Neuronal stem cell (in vitro differentiated cells): ENCODE results near the gene PSD2.

ENCODE experiments used
- DNase-seq: peaks from one replicate; pipeline ENCODE4 v3.0.0-alpha.2; 2013; ENCODE audit warnings: low spot score
- H2AFZ ChIP-seq: one replicate; pipeline ENCODE4 v1.6.1; 2013; ENCODE audit warnings: mild to moderate bottlenecking, low read length, inconsistent platforms
- H2AK5ac ChIP-seq: 2 replicates; pipeline ENCODE4 v1.6.1; 2013; ENCODE audit warnings: low read depth, mild to moderate bottlenecking, inconsistent platforms, low read length, moderate library complexity, mixed read lengths
- H2BK120ac ChIP-seq: 2 replicates; pipeline ENCODE4 v1.6.1; 2013; ENCODE audit warnings: low read depth, mild to moderate bottlenecking, inconsistent platforms, low read length, moderate library complexity, mixed read lengths
- H2BK12ac ChIP-seq: one replicate; pipeline ENCODE4 v1.6.1; 2013; ENCODE audit warnings: low read length, inconsistent platforms
- H2BK15ac ChIP-seq: 2 replicates; pipeline ENCODE4 v1.6.1; 2013; ENCODE audit warnings: mild to moderate bottlenecking, low read length, inconsistent platforms, mixed read lengths
- H2BK5ac ChIP-seq: one replicate; pipeline ENCODE4 v1.6.1; 2013; ENCODE audit warnings: inconsistent platforms, mild to moderate bottlenecking, low read length, moderate library complexity
- H3K14ac ChIP-seq: one replicate; pipeline ENCODE4 v1.6.1; 2013; ENCODE audit warnings: low read length, inconsistent platforms
- H3K18ac ChIP-seq: 2 replicates; pipeline ENCODE4 v1.6.1; 2013; ENCODE audit warnings: low read length, inconsistent platforms
- H3K23ac ChIP-seq: 2 replicates; pipeline ENCODE4 v1.6.1; 2013; ENCODE audit warnings: low read depth, mild to moderate bottlenecking, mixed read lengths, low read length, inconsistent platforms; ENCODE audit not compliant: poor library complexity
- H3K27ac ChIP-seq: replicated peaks from 3 replicates; pipeline ENCODE4 v1.5.1; 2013; ENCODE audit warnings: low read length, inconsistent platforms
- H3K27me3 ChIP-seq, 3 experiments: 2 replicates each; pipeline ENCODE4 v1.6.1; 2013; ENCODE audit warnings: low read length in 3 of 3, mild to moderate bottlenecking in 2 of 3, inconsistent platforms in 1 of 3, low read depth in 1 of 3, mixed read lengths in 1 of 3, moderate library complexity in 1 of 3; ENCODE audit not compliant: control insufficient read depth in 3 of 3, insufficient read depth in 3 of 3
- H3K36me3 ChIP-seq, 2 donors: replicated peaks in 1 of 2; 2 replicates each; pipeline ENCODE4 v1.6.1; 2013; ENCODE audit warnings: low read length in 2 of 2; ENCODE audit not compliant: control insufficient read depth in 2 of 2, insufficient read depth in 2 of 2
- H3K4ac ChIP-seq: 2 replicates; pipeline ENCODE4 v1.6.1; 2013; ENCODE audit warnings: inconsistent platforms, mild to moderate bottlenecking, low read length, moderate library complexity
- H3K4me1 ChIP-seq, 2 donors: 1 replicate in 1 of 2; 2 replicates in 1 of 2; pipeline ENCODE4 v1.6.1; 2013; ENCODE audit warnings: low read length in 2 of 2, low read depth in 1 of 2; ENCODE audit not compliant: control insufficient read depth in 2 of 2, insufficient read depth in 1 of 2
- H3K4me2 ChIP-seq: one replicate; pipeline ENCODE4 v1.6.1; 2013; ENCODE audit warnings: mild to moderate bottlenecking, low read length, inconsistent platforms; ENCODE audit not compliant: insufficient read depth, poor library complexity, severe bottlenecking
- H3K4me3 ChIP-seq, 2 donors: 2 replicates each; pipeline ENCODE4 v1.5.1; 2013; ENCODE audit warnings: low read length in 2 of 2, mild to moderate bottlenecking in 2 of 2, inconsistent platforms in 1 of 2, moderate library complexity in 1 of 2
- H3K79me1 ChIP-seq: one replicate; pipeline ENCODE4 v1.6.1; 2013; ENCODE audit warnings: low read depth, mild to moderate bottlenecking, inconsistent platforms, low read length, moderate library complexity
- H3K9ac ChIP-seq: one replicate; pipeline ENCODE4 v1.6.1; 2013; ENCODE audit warnings: mild to moderate bottlenecking, low read depth, low read length, inconsistent platforms; ENCODE audit not compliant: poor library complexity
- H3K9me3 ChIP-seq, 2 donors: replicated peaks in 1 of 2; 2 replicates each; pipeline versions ENCODE3 to v1.6.1; 2013; ENCODE audit warnings: low read length in 2 of 2, mild to moderate bottlenecking in 2 of 2, inconsistent platforms in 1 of 2, low read depth in 1 of 2, mixed read lengths in 1 of 2, moderate library complexity in 1 of 2; ENCODE audit not compliant: control insufficient read depth in 2 of 2, insufficient read depth in 1 of 2
- H4K8ac ChIP-seq: one replicate; pipeline ENCODE4 v1.6.1; 2013; ENCODE audit warnings: low read depth, mild to moderate bottlenecking, inconsistent platforms, low read length, moderate library complexity
- H4K91ac ChIP-seq: one replicate; pipeline ENCODE4 v1.6.1; 2013; ENCODE audit warnings: low read length, low read depth, mild to moderate bottlenecking, inconsistent platforms; ENCODE audit not compliant: poor library complexity
- WGBS, 2 donors: extraction: QIAGEN DNeasy Blood & Tissue Kit; methylation state at CpG; one replicate each; pipeline ENCODE4 v1.1.7; 2013; ENCODE audit warnings: missing lambda C conversion rate in 2 of 2, mixed read lengths in 1 of 2; ENCODE audit not compliant: insufficient read length in 2 of 2, insufficient replicate concordance in 1 of 2; ENCODE audit errors: extremely low coverage in 2 of 2; 5-methylcytosine and 5-hydroxymethylcytosine counted together

PSD2 gene

DNA sequence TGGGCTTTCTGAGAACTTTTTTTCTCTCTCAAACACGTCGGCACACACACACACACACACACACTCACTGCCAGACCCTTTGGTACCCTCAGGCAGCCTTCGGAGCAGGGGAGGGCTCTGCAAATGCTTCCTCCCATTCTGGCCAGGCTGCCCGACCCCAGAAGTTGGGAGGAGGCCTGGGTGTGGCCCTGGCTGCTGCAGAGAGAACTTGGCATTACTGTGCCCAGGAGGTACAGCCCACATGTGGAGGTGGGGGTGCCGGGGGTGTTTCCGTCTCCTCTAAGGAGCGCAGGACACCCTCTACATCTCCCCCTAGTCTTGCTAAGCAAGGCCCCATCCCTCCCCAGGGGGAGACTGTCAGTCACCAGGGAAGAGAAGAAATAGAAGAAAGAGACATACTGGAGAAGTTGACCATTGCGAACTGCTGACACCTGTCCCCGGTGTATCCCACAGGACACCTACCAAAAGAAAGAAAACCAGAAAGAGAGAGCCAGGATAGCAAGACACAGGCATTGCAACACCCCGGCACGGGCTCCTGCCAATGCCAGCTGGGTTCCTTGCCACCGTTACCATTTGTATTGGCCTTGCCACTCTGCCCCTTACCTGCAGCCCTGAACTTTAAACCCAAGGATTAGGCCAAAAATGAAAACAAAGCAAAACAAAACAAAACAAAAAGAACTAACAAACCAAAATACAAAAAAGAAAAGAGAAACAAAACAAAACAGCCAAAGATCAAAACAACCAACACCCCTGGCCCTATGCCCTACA, 69.3 kb downstream of the PSD2 start:
- Histone ChIP-seq H2BK15ac (no peak overlapping the region), H3K4me2 (no peak overlapping the region), H2BK5ac (no peak overlapping the region), H4K8ac (no peak overlapping the region), H2BK120ac (no peak overlapping the region), H3K79me1 (no peaks in the 10 kb centered on the region), H3K14ac (no peak overlapping the region), H3K9ac (no peak overlapping the region), H3K4me1 (peaks cover 0 to 2% of the 10 kb centered on the region in 2 donors), H2AFZ (no peak overlapping the region), H4K91ac (no peak overlapping the region), H3K4me3 (no peak overlapping the region), H3K4ac (no peak overlapping the region), H3K27ac (no peak overlapping the region), H3K36me3 (no peaks in the 10 kb centered on the region), H2BK12ac (no peak overlapping the region), H3K23ac (no peak overlapping the region), H2AK5ac (no peak overlapping the region), H3K27me3 (peaks cover 0 to 40% (median 0%) of the 10 kb centered on the region in 3 experiments), H3K9me3 (no peaks in the 10 kb centered on the region), H3K18ac (no peak overlapping the region)
- no peak for DNase-seq
- no CpG with 5 or more reads among the region's 12 CpGs for WGBS, 2 donors

DNA sequence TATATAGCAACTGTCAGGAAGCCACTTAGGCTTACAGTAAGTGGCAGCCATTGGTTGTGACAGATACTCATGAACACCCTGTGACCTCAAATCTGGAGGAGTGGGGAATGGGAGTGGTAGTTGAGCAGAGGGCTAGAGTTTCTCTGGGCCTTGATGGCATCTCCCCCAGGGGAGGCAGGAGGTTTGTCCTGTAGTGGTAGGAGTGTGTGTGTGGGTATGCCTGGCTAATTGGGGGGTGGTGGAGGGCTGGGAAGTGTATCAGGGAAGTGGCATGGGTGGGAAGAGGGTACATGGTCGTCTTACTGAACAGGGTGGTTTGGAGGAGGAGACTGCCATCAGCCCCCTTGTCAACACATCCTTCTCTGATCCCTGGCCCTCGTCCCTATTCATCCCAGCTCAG, 71.5 kb downstream of the PSD2 start:
- Histone ChIP-seq H3K23ac (no peak overlapping the region), H3K27ac (no peak overlapping the region), H4K8ac (no peak overlapping the region), H3K4ac (no peak overlapping the region), H2BK12ac (no peak overlapping the region), H2AK5ac (no peak overlapping the region), H3K4me1 (peaks cover 0 to 2% of the 10 kb centered on the region in 2 donors), H3K27me3 (peaks cover 0 to 35% (median 0%) of the 10 kb centered on the region in 3 experiments), H3K4me3 (peak overlapping the region in 1 of 2 donors; percentile 11), H2BK120ac (no peak overlapping the region), H3K36me3 (no peaks in the 10 kb centered on the region), H3K4me2 (no peak overlapping the region), H3K14ac (no peak overlapping the region), H2BK15ac (no peak overlapping the region), H2AFZ (no peak overlapping the region), H3K18ac (no peak overlapping the region), H3K9ac (no peak overlapping the region), H3K79me1 (no peaks in the 10 kb centered on the region), H2BK5ac (no peak overlapping the region), H3K9me3 (no peaks in the 10 kb centered on the region), H4K91ac (no peak overlapping the region)
- DNase-seq = no peak
- no CpG with 5 or more reads among the region's 2 CpGs for WGBS, 2 donors

DNA sequence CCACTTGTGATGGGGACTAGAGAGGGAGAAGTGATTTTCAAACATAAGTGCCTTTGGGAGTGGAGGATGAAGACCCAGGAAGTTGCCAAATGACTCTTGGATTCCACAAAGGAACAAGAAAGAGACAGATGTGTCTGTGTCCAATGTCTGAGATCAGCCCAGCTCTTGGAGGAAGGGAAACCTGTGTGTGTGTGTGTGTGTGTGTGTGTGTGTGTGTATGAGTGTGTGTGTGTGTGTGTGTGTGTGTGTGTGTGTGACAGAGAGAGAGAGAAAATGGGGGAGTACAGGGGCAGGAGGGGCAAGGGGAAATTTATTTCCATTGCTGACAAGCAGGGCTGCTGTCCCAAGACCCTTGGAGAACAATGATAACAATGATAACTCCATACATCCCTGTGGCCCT, 72.0 kb downstream of the PSD2 start:
- Histone ChIP-seq H3K79me1 (no peaks in the 10 kb centered on the region), H3K14ac (no peak overlapping the region)
- no peak for DNase-seq

DNA sequence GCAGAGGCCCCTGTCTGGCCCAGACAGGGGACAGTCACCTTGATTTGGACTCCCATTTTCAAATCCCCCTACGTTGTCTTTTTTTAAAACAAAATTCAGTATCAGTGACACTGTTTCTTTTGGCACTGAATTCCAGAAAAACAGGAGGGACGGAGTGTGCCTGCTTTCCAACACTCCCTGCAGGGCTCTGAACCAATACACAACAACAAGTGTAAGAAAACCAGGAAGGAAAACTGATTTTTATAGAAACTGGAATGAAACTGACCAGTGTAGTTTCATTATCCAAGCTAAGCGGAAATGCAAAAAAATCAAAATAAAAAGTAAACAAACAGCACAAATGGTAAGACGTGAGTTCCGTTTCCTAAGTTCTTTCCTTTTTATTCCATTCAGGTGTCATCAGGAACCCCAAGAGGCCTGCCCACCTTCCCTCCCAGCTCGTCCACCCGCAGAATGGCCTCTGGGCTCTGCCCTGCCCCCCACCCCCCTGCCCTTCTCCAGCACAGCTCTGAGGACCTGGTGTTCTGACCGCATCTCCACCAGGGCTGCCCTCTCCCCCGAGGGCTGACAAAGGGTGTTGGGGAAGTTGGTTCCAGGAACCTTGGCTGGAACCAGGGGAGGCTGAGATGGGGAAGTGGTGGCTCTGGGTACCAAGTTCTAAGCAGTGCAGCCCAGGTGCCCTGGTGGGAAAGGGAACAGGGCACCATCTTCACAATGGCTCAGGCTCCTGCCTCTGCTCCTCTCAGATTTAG, 73.6 kb downstream of the PSD2 start:
- Histone ChIP-seq H2BK12ac (no peak overlapping the region), H3K79me1 (no peaks in the 10 kb centered on the region), H3K4me3 (no peak overlapping the region), H3K4me2 (no peak overlapping the region), H2BK5ac (no peak overlapping the region), H4K91ac (no peak overlapping the region), H2AK5ac (no peak overlapping the region), H2AFZ (no peak overlapping the region), H3K4ac (no peak overlapping the region), H3K14ac (peak overlapping the region; percentile 57), H3K27me3 (peaks cover 0 to 55% (median 0%) of the 10 kb centered on the region in 3 experiments), H3K18ac (peak overlapping the region; percentile 49), H3K36me3 (no peaks in the 10 kb centered on the region), H3K23ac (no peak overlapping the region), H3K27ac (no peak overlapping the region), H3K9me3 (no peaks in the 10 kb centered on the region), H3K4me1 (peaks cover 0 to 2% of the 10 kb centered on the region in 2 donors), H2BK15ac (no peak overlapping the region), H3K9ac (no peak overlapping the region), H4K8ac (no peak overlapping the region), H2BK120ac (no peak overlapping the region)
- WGBS, 2 donors = no CpG with 5 or more reads among the region's 9 CpGs
- no peak for DNase-seq

More for the DNA sequence above, 72.0 kb downstream of the PSD2 start:
- Histone ChIP-seq H3K27ac (no peak overlapping the region), H2BK12ac (no peak overlapping the region), H3K4me2 (no peak overlapping the region), H2BK120ac (no peak overlapping the region), H3K4ac (no peak overlapping the region), H3K36me3 (no peaks in the 10 kb centered on the region), H2AFZ (no peak overlapping the region), H2AK5ac (no peak overlapping the region), H3K9me3 (no peaks in the 10 kb centered on the region), H2BK5ac (no peak overlapping the region), H2BK15ac (no peak overlapping the region), H3K4me1 (peaks cover 0 to under 1% of the 10 kb centered on the region in 2 donors), H3K9ac (no peak overlapping the region), H3K18ac (no peak overlapping the region), H3K4me3 (no peak overlapping the region), H4K91ac (no peak overlapping the region), H3K23ac (no peak overlapping the region), H4K8ac (no peak overlapping the region), H3K27me3 (peaks cover 0 to 39% (median 0%) of the 10 kb centered on the region in 3 experiments)
